ENCODE data around the gene PDE4B. TPM values are rescaled to one million over a fixed set of nuclear protein-coding genes. Genes with fewer than 3 reads are reported as not detected.

PDE4B gene
- total RNA-seq, 1 donor from 2014 or later = 0.57 TPM

DNA sequence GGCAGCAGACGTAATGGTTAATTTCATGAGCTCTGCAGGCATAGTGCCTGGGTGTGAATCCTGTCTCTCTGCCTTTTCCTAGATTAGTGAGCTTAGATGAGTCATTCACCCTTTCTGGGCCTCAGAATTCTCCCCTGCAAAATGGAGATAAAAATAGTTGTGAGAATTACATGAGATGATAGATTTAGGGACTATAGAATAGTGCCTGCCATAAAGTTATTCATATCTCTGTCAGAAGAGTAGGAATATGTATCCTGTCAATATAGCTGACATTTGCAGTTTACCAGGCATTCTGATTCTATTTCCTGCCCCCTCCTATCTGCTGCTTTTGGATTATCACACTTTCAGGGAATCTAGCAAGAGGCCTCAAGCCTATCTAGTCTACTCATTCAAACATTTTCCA, 112.0 kb downstream of the PDE4B start:
- no peak overlapping the region for H3K4me3 Mint-ChIP-seq (ENCODE audit: unreplicated experiment)
- peaks cover 7% of the 10 kb centered on the region for H3K9me3 Mint-ChIP-seq (ENCODE audit: low read depth)
- TF ChIP-seq, protein P1, sequence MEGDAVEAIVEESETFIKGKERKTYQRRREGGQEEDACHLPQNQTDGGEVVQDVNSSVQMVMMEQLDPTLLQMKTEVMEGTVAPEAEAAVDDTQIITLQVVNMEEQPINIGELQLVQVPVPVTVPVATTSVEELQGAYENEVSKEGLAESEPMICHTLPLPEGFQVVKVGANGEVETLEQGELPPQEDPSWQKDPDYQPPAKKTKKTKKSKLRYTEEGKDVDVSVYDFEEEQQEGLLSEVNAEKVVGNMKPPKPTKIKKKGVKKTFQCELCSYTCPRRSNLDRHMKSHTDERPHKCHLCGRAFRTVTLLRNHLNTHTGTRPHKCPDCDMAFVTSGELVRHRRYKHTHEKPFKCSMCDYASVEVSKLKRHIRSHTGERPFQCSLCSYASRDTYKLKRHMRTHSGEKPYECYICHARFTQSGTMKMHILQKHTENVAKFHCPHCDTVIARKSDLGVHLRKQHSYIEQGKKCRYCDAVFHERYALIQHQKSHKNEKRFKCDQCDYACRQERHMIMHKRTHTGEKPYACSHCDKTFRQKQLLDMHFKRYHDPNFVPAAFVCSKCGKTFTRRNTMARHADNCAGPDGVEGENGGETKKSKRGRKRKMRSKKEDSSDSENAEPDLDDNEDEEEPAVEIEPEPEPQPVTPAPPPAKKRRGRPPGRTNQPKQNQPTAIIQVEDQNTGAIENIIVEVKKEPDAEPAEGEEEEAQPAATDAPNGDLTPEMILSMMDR (IDR thresholded peaks at IDR 0.05) = no peak
- H3K36me3 Mint-ChIP-seq (ENCODE audit: low read depth) = no peaks in the 10 kb centered on the region
- H3K27me3 Mint-ChIP-seq (ENCODE audit: low read depth) = peaks cover 25% of the 10 kb centered on the region
- H3K27ac Mint-ChIP-seq (ENCODE audit: unreplicated experiment) = no peak overlapping the region
- no peaks in the 10 kb centered on the region for H3K4me1 Mint-ChIP-seq (ENCODE audit: low read depth)
- DNase-seq (ENCODE audit: low spot score) = no peak

DNA sequence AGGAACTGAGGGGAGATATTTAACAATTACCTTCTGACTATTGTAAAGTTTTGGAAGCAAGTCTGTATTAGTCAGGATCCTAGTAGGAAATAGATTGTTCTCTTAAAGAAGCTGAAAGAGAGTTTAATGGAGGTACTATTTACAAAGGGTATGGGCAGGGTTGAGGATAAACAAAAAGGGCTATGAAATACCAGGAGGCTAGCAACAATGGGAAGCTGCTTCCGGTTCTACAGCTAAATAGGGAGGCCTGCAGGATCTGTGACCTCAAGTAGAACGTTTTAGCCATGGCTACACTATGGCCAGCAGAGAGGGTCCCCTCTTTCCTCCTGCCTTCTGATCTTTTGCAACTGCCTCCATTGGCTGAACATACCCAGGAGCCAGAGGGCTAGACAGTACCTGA, 117.7 kb downstream of the PDE4B start:
- no peaks in the 10 kb centered on the region for H3K9me3 Mint-ChIP-seq (ENCODE audit: low read depth)
- no peaks in the 10 kb centered on the region for H3K36me3 Mint-ChIP-seq (ENCODE audit: low read depth)
- DNase-seq (ENCODE audit: low spot score) = no peak
- H3K4me3 Mint-ChIP-seq (ENCODE audit: unreplicated experiment) = no peak overlapping the region
- TF ChIP-seq, protein P1 (IDR thresholded peaks at IDR 0.05) = no peak
- no peak overlapping the region for H3K27ac Mint-ChIP-seq (ENCODE audit: unreplicated experiment)
- H3K27me3 Mint-ChIP-seq (ENCODE audit: low read depth) = peaks cover 29% of the 10 kb centered on the region
- no peaks in the 10 kb centered on the region for H3K4me1 Mint-ChIP-seq (ENCODE audit: low read depth)

DNA sequence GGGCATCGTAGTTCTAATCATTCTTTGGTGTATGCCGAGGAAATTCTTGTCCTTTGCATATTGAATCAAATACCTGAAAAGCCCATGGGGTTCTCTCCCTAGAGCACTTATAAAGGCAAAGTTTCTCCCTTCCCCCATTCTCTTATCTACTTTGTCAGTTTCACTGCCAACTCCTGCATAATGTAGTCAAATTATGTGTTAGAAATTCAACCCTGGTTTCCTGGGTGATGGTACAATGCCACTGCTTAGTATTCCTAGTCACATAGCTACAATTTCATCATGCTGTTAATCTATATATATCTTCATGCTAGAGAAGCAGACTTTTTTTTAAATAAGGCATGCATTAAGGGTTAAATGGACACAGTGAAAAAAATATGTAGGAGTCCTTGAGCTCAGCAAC, 119.0 kb downstream of the PDE4B start:
- H3K36me3 Mint-ChIP-seq (ENCODE audit: low read depth) = no peaks in the 10 kb centered on the region
- H3K4me1 Mint-ChIP-seq (ENCODE audit: low read depth) = no peaks in the 10 kb centered on the region
- DNase-seq (ENCODE audit: low spot score) = no peak
- TF ChIP-seq, protein P1 (IDR thresholded peaks at IDR 0.05) = no peak
- no peaks in the 10 kb centered on the region for H3K9me3 Mint-ChIP-seq (ENCODE audit: low read depth)
- no peak overlapping the region for H3K27ac Mint-ChIP-seq (ENCODE audit: unreplicated experiment)
- H3K27me3 Mint-ChIP-seq (ENCODE audit: low read depth) = peaks cover 31% of the 10 kb centered on the region
- H3K4me3 Mint-ChIP-seq (ENCODE audit: unreplicated experiment) = no peak overlapping the region

DNA sequence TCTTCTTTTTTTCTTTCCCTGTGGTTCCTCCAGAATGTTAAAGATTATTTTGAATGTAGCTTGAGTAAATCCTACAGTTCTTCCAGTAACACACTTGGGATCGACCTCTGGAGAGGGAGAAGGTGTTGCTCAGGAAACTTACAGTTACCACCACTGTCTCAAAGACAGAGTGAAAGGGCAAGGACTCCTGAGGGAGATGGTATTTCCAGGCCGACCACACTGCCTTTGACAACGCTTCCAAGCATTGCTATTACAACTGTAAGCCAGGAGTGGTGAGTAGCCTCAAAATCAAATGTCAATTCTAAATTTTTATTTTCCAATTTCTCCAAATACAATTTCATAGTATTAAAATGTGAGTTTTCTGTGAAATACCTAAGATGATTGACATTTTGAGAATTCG, 125.9 kb downstream of the PDE4B start:
- no peaks in the 10 kb centered on the region for H3K9me3 Mint-ChIP-seq (ENCODE audit: low read depth)
- no peak for DNase-seq (ENCODE audit: low spot score)
- H3K27ac Mint-ChIP-seq (ENCODE audit: unreplicated experiment) = no peak overlapping the region
- no peak overlapping the region for H3K4me3 Mint-ChIP-seq (ENCODE audit: unreplicated experiment)
- no peaks in the 10 kb centered on the region for H3K36me3 Mint-ChIP-seq (ENCODE audit: low read depth)
- H3K4me1 Mint-ChIP-seq (ENCODE audit: low read depth) = no peaks in the 10 kb centered on the region
- H3K27me3 Mint-ChIP-seq (ENCODE audit: low read depth) = peaks cover 8% of the 10 kb centered on the region
- TF ChIP-seq, protein P1 (IDR thresholded peaks at IDR 0.05) = no peak

DNA sequence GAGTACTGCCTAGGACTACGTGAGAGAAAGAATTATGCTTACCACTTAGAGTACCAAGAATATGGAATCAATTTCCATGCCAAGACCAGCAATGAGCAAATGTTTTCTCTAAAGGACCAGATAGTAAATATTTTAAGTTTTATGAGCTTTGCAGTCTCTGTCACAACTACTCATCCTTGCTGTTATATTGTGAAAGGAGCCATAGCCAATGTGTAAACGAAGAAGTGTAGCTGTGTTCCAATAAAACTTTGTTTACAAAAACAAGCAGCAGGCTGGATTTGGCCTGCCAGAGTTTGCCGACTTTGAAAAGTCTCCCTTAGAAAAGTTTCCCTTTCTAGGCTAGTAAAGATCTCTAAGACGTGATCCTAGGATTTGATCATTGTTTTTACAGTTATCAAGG, 128.8 kb downstream of the PDE4B start:
- no peak overlapping the region for H3K27ac Mint-ChIP-seq (ENCODE audit: unreplicated experiment)
- TF ChIP-seq, protein P1 (IDR thresholded peaks at IDR 0.05) = no peak
- peaks cover 1% of the 10 kb centered on the region for H3K9me3 Mint-ChIP-seq (ENCODE audit: low read depth)
- no peak for DNase-seq (ENCODE audit: low spot score)
- H3K4me3 Mint-ChIP-seq (ENCODE audit: unreplicated experiment) = no peak overlapping the region
- H3K36me3 Mint-ChIP-seq (ENCODE audit: low read depth) = no peaks in the 10 kb centered on the region
- H3K27me3 Mint-ChIP-seq (ENCODE audit: low read depth) = peaks cover 3% of the 10 kb centered on the region
- peaks cover 3% of the 10 kb centered on the region for H3K4me1 Mint-ChIP-seq (ENCODE audit: low read depth)
